HEK293 (cell line): ENCODE data around the gene IL13RA2.

Source experiments
- CTCF ChIA-PET: fragments of 350-600 bp; formaldehyde crosslinking; extraction: SDS; loops from one replicate; lab custom pipeline; 2021; ENCODE audit warnings: antibody characterized with exemption; lab: Yijun Ruan, JAX
- POLR2A ChIA-PET: fragments of 300-600 bp; formaldehyde crosslinking; extraction: SDS; loops from one replicate; lab custom pipeline; 2020; ENCODE audit warnings: antibody characterized with exemption, inconsistent platforms; lab: Yijun Ruan, JAX
- H3K27ac ChIP-seq: fragments of 200-500 bp; sonication (Bioruptor generic); 2 replicates; pipeline ENCODE4 v1.5.1; 2014; ENCODE audit warnings: low read depth, low read length, control low read depth, inconsistent platforms; ENCODE audit errors: extremely low read depth
- H3K36me3 ChIP-seq, 2 experiments: fragments of 200-500 bp in 1 of 2; sonication (Bioruptor generic) in 1 of 2; 1 replicate in 1 of 2; 2 replicates in 1 of 2; pipeline ENCODE4 v1.5.1; 2014 to 2017; ENCODE audit warnings: inconsistent platforms in 2 of 2, low read length in 2 of 2; ENCODE audit not compliant: control insufficient read depth in 2 of 2, insufficient read depth in 1 of 2
- H3K4me1 ChIP-seq: fragments of 200-500 bp; sonication (Bioruptor generic); 2 replicates; pipeline ENCODE4 v1.5.1; 2014; ENCODE audit warnings: mild to moderate bottlenecking, low read length, inconsistent platforms; ENCODE audit not compliant: control insufficient read depth, insufficient read depth
- H3K4me3 ChIP-seq: 2 replicates; pipeline ENCODE4 v1.5.1; 2011; ENCODE audit warnings: low read depth, mild to moderate bottlenecking, control low read depth, low read length, moderate library complexity
- H3K9me3 ChIP-seq: fragments of 200-500 bp; sonication (Bioruptor generic); 2 replicates; pipeline ENCODE4 v1.5.1; 2014; ENCODE audit warnings: low read depth, low read length, inconsistent platforms; ENCODE audit not compliant: control insufficient read depth, insufficient read depth
- HOXD13 ChIP-seq: sonication (generic); formaldehyde crosslinking; IDR thresholded peaks from 2 replicates; pipeline ENCODE4 v1.8.0; 2022; ENCODE audit warnings: missing genetic modification reagents, borderline replicate concordance
- KLF8 ChIP-seq: fragments of 450-650 bp; formaldehyde crosslinking; IDR thresholded peaks from 2 replicates; pipeline ENCODE4 v1.5.1; 2016; ENCODE audit warnings: missing biosample characterization, missing genetic modification characterization
- MEIS1 ChIP-seq: sonication (generic); formaldehyde crosslinking; IDR thresholded peaks from 2 replicates; pipeline ENCODE4 v1.8.1; 2022; ENCODE audit warnings: missing genetic modification reagents, mild to moderate bottlenecking, borderline replicate concordance
- SETDB1 ChIP-seq: IDR thresholded peaks from one replicate; pipeline ENCODE4 v1.6.1; 2017; ENCODE audit warnings: mild to moderate bottlenecking, low read length, moderate library complexity, mixed read lengths; ENCODE audit not compliant: insufficient read length
- SP3 ChIP-seq: fragments of 450-650 bp; formaldehyde crosslinking; IDR thresholded peaks from 2 replicates; pipeline ENCODE4 v1.5.1; 2016; ENCODE audit warnings: missing biosample characterization, missing genetic modification characterization
- ZBTB17 ChIP-seq: fragments of 450-650 bp; formaldehyde crosslinking; IDR thresholded peaks from 2 replicates; pipeline ENCODE4 v1.5.1; 2016; ENCODE audit warnings: missing biosample characterization, missing genetic modification characterization
- ZEB2 ChIP-seq: fragments of 450-650 bp; formaldehyde crosslinking; IDR thresholded peaks from 2 replicates; pipeline ENCODE4 v1.5.1; 2016; ENCODE audit warnings: missing biosample characterization, missing genetic modification characterization
- ZNF157 ChIP-seq: fragments of 450-650 bp; formaldehyde crosslinking; IDR thresholded peaks from 2 replicates; pipeline ENCODE4 v1.5.1; 2016; ENCODE audit warnings: missing biosample characterization, missing genetic modification characterization
- ZNF510 ChIP-seq: fragments of 450-650 bp; formaldehyde crosslinking; IDR thresholded peaks from 2 replicates; pipeline ENCODE4 v1.5.1; 2018; ENCODE audit warnings: mild to moderate bottlenecking, missing genetic modification characterization, missing biosample characterization; ENCODE audit not compliant: insufficient replicate concordance
- ZNF626 ChIP-seq: fragments of 450-650 bp; sonication (Bioruptor Pico); formaldehyde crosslinking; IDR thresholded peaks from 2 replicates; pipeline ENCODE4 v1.5.1; 2018; ENCODE audit warnings: missing biosample characterization, missing genetic modification characterization, inconsistent platforms
- ZNF777 ChIP-seq: fragments of 450-650 bp; formaldehyde crosslinking; IDR thresholded peaks from 2 replicates; pipeline ENCODE4 v1.5.1; 2017; ENCODE audit warnings: missing biosample characterization, missing genetic modification characterization, borderline replicate concordance
- ZNF830 ChIP-seq: fragments of 450-650 bp; IDR thresholded peaks from 2 replicates; pipeline ENCODE4 v1.5.0; 2018; ENCODE audit warnings: missing biosample characterization, missing genetic modification characterization, low read depth, mild to moderate bottlenecking, moderate library complexity
- ZSCAN5A ChIP-seq: fragments of 450-650 bp; formaldehyde crosslinking; IDR thresholded peaks from 2 replicates; pipeline ENCODE4 v1.5.1; 2016; ENCODE audit warnings: missing biosample characterization, missing genetic modification characterization
- TF ChIP-seq, protein P1 (sequence below): fragments of 450-650 bp; formaldehyde crosslinking; IDR thresholded peaks from 2 replicates; pipeline ENCODE4 v1.5.1; 2016; ENCODE audit warnings: missing biosample characterization, missing genetic modification characterization
- TF ChIP-seq, protein P2 (sequence below): fragments of 450-650 bp; formaldehyde crosslinking; IDR thresholded peaks from 2 replicates; pipeline ENCODE4 v1.5.1; 2016; ENCODE audit warnings: missing biosample characterization, missing genetic modification characterization
- TF ChIP-seq, protein P3 (sequence below): fragments of 450-650 bp; formaldehyde crosslinking; IDR thresholded peaks from 2 replicates; pipeline ENCODE4; 2016; ENCODE audit warnings: missing biosample characterization, missing genetic modification characterization
- TF ChIP-seq, protein P4 (sequence below): fragments of 450-650 bp; formaldehyde crosslinking; optimal IDR thresholded peaks from 2 replicates; pipeline ENCODE3; 2016; ENCODE audit warnings: missing biosample characterization, mild to moderate bottlenecking, missing genetic modification characterization
- TF ChIP-seq, protein P5 (sequence below): fragments of 450-650 bp; formaldehyde crosslinking; IDR thresholded peaks from 2 replicates; pipeline ENCODE4 v1.5.1; 2016; ENCODE audit warnings: missing biosample characterization, missing genetic modification characterization, borderline replicate concordance

Gene IL13RA2

GRCh38 chrX:114976292-114976691 is 41.1 kb downstream of the IL13RA2 start:
- Histone ChIP-seq H3K4me1 (no peaks in the 10 kb centered on the region), H3K36me3 (no peaks in the 10 kb centered on the region), H3K9me3 (no peaks in the 10 kb centered on the region), H3K4me3 (no peak overlapping the region), H3K27ac (no peak overlapping the region)
- TF ChIP-seq, protein P1, sequence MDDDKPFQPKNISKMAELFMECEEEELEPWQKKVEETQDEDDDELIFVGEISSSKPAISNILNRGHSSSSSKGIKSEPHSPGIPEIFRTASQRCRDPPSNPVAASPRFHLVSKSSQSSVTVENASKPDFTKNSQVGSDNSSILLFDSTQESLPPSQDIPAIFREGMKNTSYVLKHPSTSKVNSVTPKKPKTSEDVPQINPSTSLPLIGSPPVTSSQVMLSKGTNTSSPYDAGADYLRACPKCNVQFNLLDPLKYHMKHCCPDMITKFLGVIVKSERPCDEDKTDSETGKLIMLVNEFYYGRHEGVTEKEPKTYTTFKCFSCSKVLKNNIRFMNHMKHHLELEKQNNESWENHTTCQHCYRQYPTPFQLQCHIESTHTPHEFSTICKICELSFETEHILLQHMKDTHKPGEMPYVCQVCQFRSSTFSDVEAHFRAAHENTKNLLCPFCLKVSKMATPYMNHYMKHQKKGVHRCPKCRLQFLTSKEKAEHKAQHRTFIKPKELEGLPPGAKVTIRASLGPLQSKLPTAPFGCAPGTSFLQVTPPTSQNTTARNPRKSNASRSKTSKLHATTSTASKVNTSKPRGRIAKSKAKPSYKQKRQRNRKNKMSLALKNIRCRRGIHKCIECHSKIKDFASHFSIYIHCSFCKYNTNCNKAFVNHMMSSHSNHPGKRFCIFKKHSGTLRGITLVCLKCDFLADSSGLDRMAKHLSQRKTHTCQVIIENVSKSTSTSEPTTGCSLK, result no peak
- TF ChIP-seq ZBTB17 (tag by site-specific recombination), result no peak
- TF ChIP-seq ZNF777 (tag by site-specific recombination), result no peak
- no peak for TF ChIP-seq ZNF510
- TF ChIP-seq, protein P2, sequence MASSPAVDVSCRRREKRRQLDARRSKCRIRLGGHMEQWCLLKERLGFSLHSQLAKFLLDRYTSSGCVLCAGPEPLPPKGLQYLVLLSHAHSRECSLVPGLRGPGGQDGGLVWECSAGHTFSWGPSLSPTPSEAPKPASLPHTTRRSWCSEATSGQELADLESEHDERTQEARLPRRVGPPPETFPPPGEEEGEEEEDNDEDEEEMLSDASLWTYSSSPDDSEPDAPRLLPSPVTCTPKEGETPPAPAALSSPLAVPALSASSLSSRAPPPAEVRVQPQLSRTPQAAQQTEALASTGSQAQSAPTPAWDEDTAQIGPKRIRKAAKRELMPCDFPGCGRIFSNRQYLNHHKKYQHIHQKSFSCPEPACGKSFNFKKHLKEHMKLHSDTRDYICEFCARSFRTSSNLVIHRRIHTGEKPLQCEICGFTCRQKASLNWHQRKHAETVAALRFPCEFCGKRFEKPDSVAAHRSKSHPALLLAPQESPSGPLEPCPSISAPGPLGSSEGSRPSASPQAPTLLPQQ, result no peak
- TF ChIP-seq, protein P3, sequence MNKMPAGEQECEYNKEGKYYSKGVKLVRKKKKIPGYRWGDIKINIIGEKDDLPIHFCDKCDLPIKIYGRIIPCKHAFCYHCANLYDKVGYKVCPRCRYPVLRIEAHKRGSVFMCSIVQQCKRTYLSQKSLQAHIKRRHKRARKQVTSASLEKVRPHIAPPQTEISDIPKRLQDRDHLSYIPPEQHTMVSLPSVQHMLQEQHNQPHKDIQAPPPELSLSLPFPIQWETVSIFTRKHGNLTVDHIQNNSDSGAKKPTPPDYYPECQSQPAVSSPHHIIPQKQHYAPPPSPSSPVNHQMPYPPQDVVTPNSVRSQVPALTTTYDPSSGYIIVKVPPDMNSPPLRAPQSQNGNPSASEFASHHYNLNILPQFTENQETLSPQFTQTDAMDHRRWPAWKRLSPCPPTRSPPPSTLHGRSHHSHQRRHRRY (tag by site-specific recombination), result no peak
- TF ChIP-seq MEIS1 (CRISPR knock-in tag), result no peak
- no peak for TF ChIP-seq ZNF830
- TF ChIP-seq SP3 (tag by site-specific recombination), result no peak
- TF ChIP-seq SETDB1, result no peak
- no peak for TF ChIP-seq HOXD13 (CRISPR knock-in tag)
- TF ChIP-seq ZSCAN5A (tag by site-specific recombination), result no peak
- TF ChIP-seq KLF8, result no peak
- TF ChIP-seq ZNF626 (tag by site-specific recombination), result no peak
- POLR2A ChIA-PET, result no interaction called here
- CTCF ChIA-PET, result no interaction called here

DNA sequence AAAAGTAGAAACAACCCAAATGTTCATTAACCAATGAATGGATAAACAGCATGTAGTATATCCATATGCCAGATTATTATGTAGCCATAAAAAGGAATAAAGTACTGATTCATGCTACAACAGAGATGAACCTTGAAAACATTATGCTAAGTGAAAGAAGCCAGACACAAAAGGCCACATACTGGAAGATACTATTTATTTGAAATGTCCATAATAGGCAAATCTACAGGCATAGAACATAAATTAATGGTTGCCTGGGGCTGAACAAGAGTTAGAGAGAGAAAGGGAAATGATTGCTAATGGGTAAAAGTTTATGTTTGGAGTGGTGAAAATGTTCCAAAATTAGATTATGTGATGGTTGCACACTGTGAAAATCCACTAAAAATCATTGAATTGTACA is 44.4 kb downstream of the IL13RA2 start:
- Histone ChIP-seq H3K27ac (no peak overlapping the region), H3K4me1 (no peaks in the 10 kb centered on the region), H3K4me3 (no peak overlapping the region), H3K9me3 (no peaks in the 10 kb centered on the region), H3K36me3 (no peaks in the 10 kb centered on the region)
- TF ChIP-seq, protein P4, sequence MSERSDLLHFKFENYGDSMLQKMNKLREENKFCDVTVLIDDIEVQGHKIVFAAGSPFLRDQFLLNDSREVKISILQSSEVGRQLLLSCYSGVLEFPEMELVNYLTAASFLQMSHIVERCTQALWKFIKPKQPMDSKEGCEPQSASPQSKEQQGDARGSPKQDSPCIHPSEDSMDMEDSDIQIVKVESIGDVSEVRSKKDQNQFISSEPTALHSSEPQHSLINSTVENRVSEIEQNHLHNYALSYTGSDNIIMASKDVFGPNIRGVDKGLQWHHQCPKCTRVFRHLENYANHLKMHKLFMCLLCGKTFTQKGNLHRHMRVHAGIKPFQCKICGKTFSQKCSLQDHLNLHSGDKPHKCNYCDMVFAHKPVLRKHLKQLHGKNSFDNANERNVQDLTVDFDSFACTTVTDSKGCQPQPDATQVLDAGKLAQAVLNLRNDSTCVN, result no peak
- TF ChIP-seq, protein P5, sequence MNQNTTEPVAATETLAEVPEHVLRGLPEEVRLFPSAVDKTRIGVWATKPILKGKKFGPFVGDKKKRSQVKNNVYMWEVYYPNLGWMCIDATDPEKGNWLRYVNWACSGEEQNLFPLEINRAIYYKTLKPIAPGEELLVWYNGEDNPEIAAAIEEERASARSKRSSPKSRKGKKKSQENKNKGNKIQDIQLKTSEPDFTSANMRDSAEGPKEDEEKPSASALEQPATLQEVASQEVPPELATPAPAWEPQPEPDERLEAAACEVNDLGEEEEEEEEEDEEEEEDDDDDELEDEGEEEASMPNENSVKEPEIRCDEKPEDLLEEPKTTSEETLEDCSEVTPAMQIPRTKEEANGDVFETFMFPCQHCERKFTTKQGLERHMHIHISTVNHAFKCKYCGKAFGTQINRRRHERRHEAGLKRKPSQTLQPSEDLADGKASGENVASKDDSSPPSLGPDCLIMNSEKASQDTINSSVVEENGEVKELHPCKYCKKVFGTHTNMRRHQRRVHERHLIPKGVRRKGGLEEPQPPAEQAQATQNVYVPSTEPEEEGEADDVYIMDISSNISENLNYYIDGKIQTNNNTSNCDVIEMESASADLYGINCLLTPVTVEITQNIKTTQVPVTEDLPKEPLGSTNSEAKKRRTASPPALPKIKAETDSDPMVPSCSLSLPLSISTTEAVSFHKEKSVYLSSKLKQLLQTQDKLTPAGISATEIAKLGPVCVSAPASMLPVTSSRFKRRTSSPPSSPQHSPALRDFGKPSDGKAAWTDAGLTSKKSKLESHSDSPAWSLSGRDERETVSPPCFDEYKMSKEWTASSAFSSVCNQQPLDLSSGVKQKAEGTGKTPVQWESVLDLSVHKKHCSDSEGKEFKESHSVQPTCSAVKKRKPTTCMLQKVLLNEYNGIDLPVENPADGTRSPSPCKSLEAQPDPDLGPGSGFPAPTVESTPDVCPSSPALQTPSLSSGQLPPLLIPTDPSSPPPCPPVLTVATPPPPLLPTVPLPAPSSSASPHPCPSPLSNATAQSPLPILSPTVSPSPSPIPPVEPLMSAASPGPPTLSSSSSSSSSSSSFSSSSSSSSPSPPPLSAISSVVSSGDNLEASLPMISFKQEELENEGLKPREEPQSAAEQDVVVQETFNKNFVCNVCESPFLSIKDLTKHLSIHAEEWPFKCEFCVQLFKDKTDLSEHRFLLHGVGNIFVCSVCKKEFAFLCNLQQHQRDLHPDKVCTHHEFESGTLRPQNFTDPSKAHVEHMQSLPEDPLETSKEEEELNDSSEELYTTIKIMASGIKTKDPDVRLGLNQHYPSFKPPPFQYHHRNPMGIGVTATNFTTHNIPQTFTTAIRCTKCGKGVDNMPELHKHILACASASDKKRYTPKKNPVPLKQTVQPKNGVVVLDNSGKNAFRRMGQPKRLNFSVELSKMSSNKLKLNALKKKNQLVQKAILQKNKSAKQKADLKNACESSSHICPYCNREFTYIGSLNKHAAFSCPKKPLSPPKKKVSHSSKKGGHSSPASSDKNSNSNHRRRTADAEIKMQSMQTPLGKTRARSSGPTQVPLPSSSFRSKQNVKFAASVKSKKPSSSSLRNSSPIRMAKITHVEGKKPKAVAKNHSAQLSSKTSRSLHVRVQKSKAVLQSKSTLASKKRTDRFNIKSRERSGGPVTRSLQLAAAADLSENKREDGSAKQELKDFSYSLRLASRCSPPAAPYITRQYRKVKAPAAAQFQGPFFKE (tag by site-specific recombination), result no peak
- TF ChIP-seq ZEB2 (tag by site-specific recombination) (no peak), HOXD13 (CRISPR knock-in tag) (no peak), ZNF157 (tag by site-specific recombination) (no peak)
- ChIA-PET POLR2A (no interaction called here), CTCF (no interaction called here)
